ENCODE measurements around the gene ENTHD1.
A peak's percentile ranks its signal among the peaks of the same experiment; 100 is the strongest.

ENTHD1 gene

GRCh38 chr22:39893526-39893925 is at the start of gene ENTHD1:
ENTHD1 (minus strand) TSS chr22:39893760; CDS start chr22:39887748, 6,012 bp downstream.
- no peak for DNase-seq (ENCODE audit: low spot score)

- DNase-seq (ENCODE audit: low spot score): no peak
These were observed 49.8 kb upstream of the ENTHD1 start for GRCh38 chr22:39943337-39943736.

GRCh38 chr22:39942439-39943230 is 49.1 kb upstream of the ENTHD1 start:
- DNase-seq (ENCODE audit: low spot score): no peak

GRCh38 chr22:39941601-39942000 is 48.0 kb upstream of the ENTHD1 start:
- DNase-seq (ENCODE audit: low spot score): no peak

- peak; percentile 29 for DNase-seq (ENCODE audit: low spot score)
These were observed 47.3 kb upstream of the ENTHD1 start for GRCh38 chr22:39940757-39941305.

GRCh38 chr22:39939830-39940229 is 46.3 kb upstream of the ENTHD1 start:
- no peak for DNase-seq (ENCODE audit: low spot score)

GRCh38 chr22:39938509-39939111 is 45.0 kb upstream of the ENTHD1 start:
- no peak for DNase-seq (ENCODE audit: low spot score)

GRCh38 chr22:39937906-39938305 is 44.3 kb upstream of the ENTHD1 start:
- no peak for DNase-seq (ENCODE audit: low spot score)

- DNase-seq (ENCODE audit: low spot score): no peak
These were observed 43.1 kb upstream of the ENTHD1 start for GRCh38 chr22:39936523-39937145.

- no peak for DNase-seq (ENCODE audit: low spot score)
These were observed 42.1 kb upstream of the ENTHD1 start for GRCh38 chr22:39935612-39936011.

- DNase-seq (ENCODE audit: low spot score): peak; percentile 49
These were observed 41.6 kb upstream of the ENTHD1 start for GRCh38 chr22:39935116-39935515.

- no peak for DNase-seq (ENCODE audit: low spot score)
These were observed 40.2 kb upstream of the ENTHD1 start for GRCh38 chr22:39933741-39934140.

GRCh38 chr22:39932918-39933649 is 39.5 kb upstream of the ENTHD1 start:
- no peak for DNase-seq (ENCODE audit: low spot score)

GRCh38 chr22:39932166-39932565 is 38.6 kb upstream of the ENTHD1 start:
- DNase-seq (ENCODE audit: low spot score): no peak

GRCh38 chr22:39931251-39931650 is 37.7 kb upstream of the ENTHD1 start:
- DNase-seq (ENCODE audit: low spot score): no peak

GRCh38 chr22:39928536-39929520 is 35.3 kb upstream of the ENTHD1 start:
- no peak for DNase-seq (ENCODE audit: low spot score)

- DNase-seq (ENCODE audit: low spot score): no peak
These were observed 34.0 kb upstream of the ENTHD1 start for GRCh38 chr22:39927544-39927943.

GRCh38 chr22:39926753-39927152 is 33.2 kb upstream of the ENTHD1 start:
- no peak for DNase-seq (ENCODE audit: low spot score)

- no peak for DNase-seq (ENCODE audit: low spot score)
These were observed 32.5 kb upstream of the ENTHD1 start for GRCh38 chr22:39925909-39926679.

- DNase-seq (ENCODE audit: low spot score): no peak
These were observed 31.7 kb upstream of the ENTHD1 start for GRCh38 chr22:39925273-39925672.

Measured in putamen (tissue), 1 donor.